GM21526 (cell line): ENCODE measurements around the gene UFC1.
A peak's percentile ranks its signal among the peaks of the same experiment; 100 is the strongest.
"Not testable (repeated sequence)": the region's sequence is repeated elsewhere in the genome, so short reads cannot be mapped to it uniquely, and the experiment has no call there.

Experiments
- ATAC-seq: cut with Tn5 transposase; IDR thresholded peaks from one replicate; pipeline ENCODE4 v1.9.1; 2021; ENCODE audit warnings: moderate library complexity; ENCODE audit not compliant: unreplicated experiment, low FRiP score

The UFC1 gene

GRCh38 chr1:161153682-161154337 is at the start of gene UFC1:
Gene UFC1, plus strand, starts transcription at chr1:161153978. Its CDS starts 20 bp downstream, at chr1:161153998.
- no peak for ATAC-seq

DNA sequence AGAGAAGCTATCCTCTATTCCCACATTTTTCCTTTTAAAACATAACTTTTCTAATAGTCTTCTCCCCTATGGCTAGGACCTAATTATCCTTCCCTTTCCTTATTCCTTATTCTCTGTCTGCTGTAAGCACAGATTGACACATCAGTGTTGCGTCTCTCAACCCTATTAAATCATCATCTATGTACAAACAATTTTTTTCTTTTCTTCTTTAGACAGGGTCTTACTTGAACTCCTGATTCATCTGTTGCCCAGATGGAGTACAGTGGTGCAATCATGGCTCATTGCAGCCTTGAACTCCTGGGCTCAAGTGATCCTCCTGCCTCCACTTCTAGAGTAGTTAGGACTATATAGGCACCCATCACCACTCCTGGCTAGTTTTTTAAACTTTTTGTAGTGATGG is 47.3 kb upstream of the UFC1 start:
- ATAC-seq, result no peak

- no peak for ATAC-seq
Observed at GRCh38 chr1:161111117-161111516, 42.7 kb upstream of the UFC1 start.

DNA sequence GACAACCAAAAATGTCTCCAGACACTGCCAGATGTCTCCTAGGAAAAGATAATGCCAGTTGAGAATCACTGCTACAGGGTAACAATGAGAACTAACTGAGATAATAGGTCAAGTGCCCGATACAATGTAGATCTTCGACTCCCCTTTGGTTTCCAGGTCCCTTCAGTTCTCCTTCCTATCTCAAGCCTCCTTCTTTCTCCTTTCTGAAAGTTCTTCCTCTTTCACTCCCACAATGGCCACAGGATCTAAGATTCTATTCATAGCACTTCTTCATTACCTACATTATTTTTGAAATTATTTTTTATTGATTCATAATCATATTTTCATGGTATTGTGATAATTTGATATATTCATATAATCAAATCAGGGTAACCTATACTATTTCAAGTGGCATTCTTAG is 42.3 kb upstream of the UFC1 start:
- no peak for ATAC-seq

DNA sequence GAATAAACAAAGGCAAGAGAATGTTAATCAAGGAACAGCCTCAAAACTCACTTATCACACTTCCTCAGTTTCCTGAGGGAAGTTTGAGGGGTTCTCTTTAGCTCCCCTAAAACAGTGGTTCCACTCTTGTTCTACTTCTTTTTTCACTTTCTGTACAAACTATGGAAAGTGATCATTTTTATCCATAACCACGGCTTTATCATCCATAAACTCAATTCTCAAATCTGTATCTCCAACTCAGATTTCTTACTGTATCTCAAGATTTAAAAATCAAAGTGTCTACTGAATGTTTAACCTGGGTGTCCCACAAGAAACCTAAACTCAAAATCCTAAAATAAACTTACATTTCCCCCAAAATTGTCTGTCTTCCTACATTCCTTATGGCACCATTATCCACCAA is 39.9 kb upstream of the UFC1 start:
- ATAC-seq, result no peak

GRCh38 chr1:161114556-161114955 is 39.2 kb upstream of the UFC1 start:
- no peak for ATAC-seq

DNA sequence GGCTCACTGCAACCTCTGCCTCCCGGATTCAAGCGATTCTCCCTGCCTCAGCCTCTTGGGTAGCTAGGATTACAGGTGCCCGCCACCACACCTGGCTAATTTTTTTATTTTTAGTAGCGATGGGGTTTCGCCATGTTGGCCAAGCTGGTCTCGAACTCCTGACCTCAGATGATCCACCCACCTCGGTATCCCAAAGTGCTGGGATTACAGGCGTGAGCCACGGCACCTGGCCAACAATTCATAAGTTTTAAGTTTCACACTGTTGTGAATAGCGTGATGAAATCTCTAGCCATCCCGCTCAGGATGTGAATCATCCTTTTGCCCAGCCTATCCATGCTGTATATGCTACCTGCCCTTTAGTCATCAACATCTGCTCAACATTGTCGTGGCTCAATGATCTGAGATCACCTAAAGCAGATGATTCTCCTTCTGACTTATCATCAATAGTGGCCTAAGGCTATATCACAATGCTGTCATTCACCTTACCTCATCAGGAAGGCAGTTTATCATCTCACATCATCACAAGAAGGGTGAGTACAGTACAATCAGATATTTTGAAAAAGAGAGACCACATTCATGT is 38.6 kb upstream of the UFC1 start:
- ATAC-seq, result no peak

DNA sequence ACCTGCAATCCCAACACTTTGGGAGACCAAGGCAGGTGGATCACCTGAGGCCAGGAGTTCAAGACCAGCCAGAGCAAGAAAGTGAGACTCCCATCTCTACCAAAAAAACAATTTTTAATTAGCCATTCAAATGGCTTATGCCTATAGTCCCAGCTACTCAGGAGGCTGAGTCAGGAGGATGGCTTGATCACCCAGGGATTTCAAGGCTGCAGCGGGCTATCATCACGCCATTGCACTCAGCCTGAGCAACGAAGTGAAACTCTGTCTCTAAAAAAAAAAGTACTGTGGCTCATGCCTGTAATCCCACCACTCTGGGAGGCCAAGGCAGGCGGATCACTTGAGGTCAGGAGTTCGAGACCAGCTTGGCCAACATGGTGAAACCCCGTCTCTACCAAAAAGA is 37.8 kb upstream of the UFC1 start:
- not testable (repeated sequence) for ATAC-seq

GRCh38 chr1:161117759-161118581 is 35.8 kb upstream of the UFC1 start, which contains the start of the genes NIT1 and PFDN2:
Gene NIT1, plus strand, starts transcription at chr1:161118105. Its CDS starts 72 bp downstream, at chr1:161118177.
Gene PFDN2, minus strand, starts transcription at chr1:161118037. Its CDS starts 11 bp downstream, at chr1:161118026.
- peak; percentile 67 for ATAC-seq

GRCh38 chr1:161119092-161119903 is 34.5 kb upstream of the UFC1 start:
- ATAC-seq, result peak; percentile 42

GRCh38 chr1:161121042-161121650 is 32.6 kb upstream of the UFC1 start:
- no peak for ATAC-seq

GRCh38 chr1:161121834-161122233 is 31.9 kb upstream of the UFC1 start:
- no peak for ATAC-seq

DNA sequence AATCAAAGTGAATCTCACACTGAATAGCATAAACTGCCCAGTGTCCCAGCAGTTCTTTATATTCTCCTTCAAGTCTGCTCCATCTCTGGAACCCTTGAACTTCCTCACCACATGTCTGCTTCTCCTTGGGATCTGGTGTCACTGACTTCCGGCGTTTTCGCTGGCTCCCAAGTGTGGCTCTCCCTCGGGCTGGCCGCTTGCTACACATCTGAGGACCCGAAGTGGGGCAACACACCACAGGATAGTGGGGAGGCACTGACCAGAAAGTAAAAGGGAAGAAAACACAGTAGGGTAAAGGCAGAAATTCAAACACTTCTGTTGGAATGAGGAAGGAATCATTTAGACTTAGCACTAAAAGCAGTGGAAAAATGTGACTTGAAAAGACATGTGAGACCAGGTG is 30.8 kb upstream of the UFC1 start:
- no peak for ATAC-seq

GRCh38 chr1:161127649-161128048 is 26.1 kb upstream of the UFC1 start:
- ATAC-seq, result no peak

DNA sequence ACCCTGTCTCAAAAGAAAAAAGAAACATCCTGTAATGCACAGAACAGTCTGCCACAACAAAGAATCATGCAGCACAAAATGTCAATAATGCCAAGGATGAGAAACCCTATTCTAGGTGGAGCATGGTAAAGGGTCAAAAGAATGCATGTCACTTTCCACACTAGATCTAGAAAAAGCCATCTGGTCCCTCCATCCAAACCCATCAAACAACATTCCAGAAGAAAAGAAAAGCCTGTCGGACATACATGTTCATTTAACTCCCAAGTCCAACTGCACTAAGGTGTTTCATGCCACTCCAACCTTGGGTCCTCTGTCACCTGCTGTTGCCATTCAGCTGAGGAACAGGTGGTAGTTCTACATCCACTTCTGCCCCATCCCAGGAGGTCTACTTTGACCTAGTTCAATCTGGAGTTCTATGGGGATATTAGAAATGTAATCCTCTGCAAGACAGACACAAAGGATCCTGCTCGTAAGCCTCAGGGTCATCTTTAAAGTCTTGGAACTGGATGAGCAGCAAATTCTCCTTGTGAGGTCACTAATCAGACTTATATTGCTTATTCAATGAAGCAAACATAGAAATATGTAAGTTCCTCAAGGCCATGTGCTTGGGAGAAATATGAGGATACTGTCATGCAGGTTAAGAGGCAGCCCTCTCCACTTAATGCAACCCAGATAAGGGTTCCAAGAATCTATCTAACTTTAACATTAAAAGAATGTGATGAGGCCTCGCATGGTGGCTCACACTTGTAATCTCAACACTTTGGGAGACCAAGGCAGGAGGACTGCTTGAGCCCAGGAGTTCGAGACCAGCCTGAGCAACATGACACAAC is 25.0 kb upstream of the UFC1 start:
- ATAC-seq, result no peak

- ATAC-seq, result no peak
Observed at GRCh38 chr1:161130266-161130665, 23.5 kb upstream of the UFC1 start.

DNA sequence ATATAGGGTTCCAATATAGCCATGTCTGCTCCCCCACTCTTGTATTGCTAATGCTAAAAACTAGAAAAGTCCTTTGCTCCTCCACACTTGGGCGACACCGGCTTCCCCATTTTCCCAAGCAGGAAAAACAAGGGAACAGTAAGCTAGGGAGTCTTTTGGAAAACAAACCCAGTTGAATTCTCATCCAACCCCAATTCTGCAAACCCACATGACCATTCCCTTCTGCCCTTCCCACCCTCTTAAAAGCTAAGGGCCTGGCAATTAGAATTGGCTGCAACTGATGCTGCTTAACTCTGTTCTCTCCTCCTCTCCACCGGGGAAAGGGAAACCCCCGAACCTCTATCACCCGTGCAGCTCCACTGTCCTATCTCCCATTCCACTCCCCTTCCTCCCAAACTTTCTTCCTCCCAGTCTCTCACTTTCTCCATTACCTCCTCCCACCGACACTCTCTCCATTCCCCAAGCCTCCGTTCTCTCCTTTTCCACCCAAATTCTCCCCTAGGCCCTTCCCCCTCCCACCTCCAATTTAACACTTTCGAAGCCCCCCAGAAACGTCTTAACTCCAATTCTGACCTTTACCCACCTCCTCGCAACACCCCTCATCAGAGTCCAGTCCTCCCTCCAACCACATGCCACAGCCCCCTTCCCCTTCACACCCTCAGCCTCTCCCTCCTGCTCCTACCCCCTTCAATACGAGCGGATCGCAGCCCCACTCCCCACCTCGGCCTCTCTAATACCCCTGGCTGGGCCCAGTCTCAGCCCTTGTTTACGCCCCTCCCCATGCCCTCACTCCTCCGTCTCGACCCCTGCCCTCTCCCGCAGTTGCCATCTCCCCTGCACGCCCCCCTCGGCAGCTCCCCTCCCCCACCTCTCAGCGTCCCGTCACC is 22.0 kb upstream of the UFC1 start:
- no peak for ATAC-seq
